SK-N-MC (cell line): ENCODE data around the gene LGALS16.

Experiments
- DNase-seq: peaks from one replicate; pipeline ENCODE4 v3.0.0-alpha.2; 2011; ENCODE audit warnings: low read depth, low spot score
- H3K27ac ChIP-seq: fragments of 200-600 bp; sonication (generic); 2 replicates; pipeline ENCODE4 v1.5.1; 2016; ENCODE audit warnings: mixed run types
- H3K36me3 ChIP-seq: fragments of 200-600 bp; sonication (generic); 2 replicates; pipeline ENCODE4 v1.6.1; 2017; ENCODE audit warnings: antibody characterized with exemption, low read length, mixed read lengths; ENCODE audit not compliant: insufficient read depth
- H3K4me3 ChIP-seq: fragments of 200-600 bp; sonication (generic); 2 replicates; pipeline ENCODE4 v1.5.1; 2016
- H3K9ac ChIP-seq: fragments of 200-600 bp; sonication (generic); 2 replicates; pipeline ENCODE4 v1.8.0; 2017; ENCODE audit warnings: mixed run types, mixed read lengths; ENCODE audit not compliant: insufficient read length
- H3K9me3 ChIP-seq: fragments of 200-600 bp; sonication (generic); 2 replicates; pipeline ENCODE4 v1.6.1; 2017; ENCODE audit warnings: low read depth, mild to moderate bottlenecking, antibody characterized with exemption, low read length, moderate library complexity, mixed read lengths
- EZH2 ChIP-seq: fragments of 200-600 bp; sonication (generic); IDR thresholded peaks from one replicate; pipeline ENCODE4 v1.6.1; 2017; ENCODE audit warnings: antibody characterized with exemption
- FOXP2 ChIP-seq: optimal IDR thresholded peaks from 2 replicates; pipeline ENCODE3; 2011; ENCODE audit warnings: mild to moderate bottlenecking, moderate library complexity; ENCODE audit not compliant: insufficient read depth; ENCODE audit errors: extremely low read length, control extremely low read depth
- POLR2AphosphoS5 ChIP-seq: IDR thresholded peaks from 2 replicates; pipeline ENCODE4 v1.6.1; 2012; ENCODE audit warnings: mild to moderate bottlenecking, low read depth, low read length, borderline replicate concordance

LGALS16 gene

GRCh38 chr19:39704181-39705044 lies 48.7 kb downstream of the LGALS16 start, which contains the start of gene LGALS14:
Gene LGALS14 (plus strand): TSS chr19:39704481. CDS start chr19:39704529, 48 bp downstream.
- Histone ChIP-seq H3K9me3 (no peaks in the 10 kb centered on the region), H3K9ac (no peak within 1 kb of the TSS), H3K4me3 (no peak within 1 kb of the TSS), H3K27ac (no peak within 1 kb of the TSS), H3K36me3 (no peaks in the 10 kb centered on the region)
- no peak for DNase-seq
- TF ChIP-seq POLR2AphosphoS5 (no peak), EZH2 (no peak), FOXP2 (no peak)

GRCh38 chr19:39705578-39706188 lies 50.0 kb downstream of the LGALS16 start:
- Histone ChIP-seq H3K9ac (no peak overlapping the region), H3K4me3 (no peak overlapping the region), H3K36me3 (no peaks in the 10 kb centered on the region), H3K27ac (no peak overlapping the region), H3K9me3 (no peaks in the 10 kb centered on the region)
- no peak for TF ChIP-seq FOXP2
- no peak for TF ChIP-seq POLR2AphosphoS5
- no peak for TF ChIP-seq EZH2
- no peak for DNase-seq

GRCh38 chr19:39708594-39708993 lies 52.9 kb downstream of the LGALS16 start:
- H3K9me3 ChIP-seq = no peaks in the 10 kb centered on the region
- no peak for DNase-seq
- no peak overlapping the region for H3K27ac ChIP-seq

GRCh38 chr19:39709026-39709872 lies 53.5 kb downstream of the LGALS16 start:
- Histone ChIP-seq H3K27ac (no peak overlapping the region), H3K4me3 (no peak overlapping the region), H3K9me3 (no peaks in the 10 kb centered on the region), H3K9ac (no peak overlapping the region), H3K36me3 (no peaks in the 10 kb centered on the region)
- no peak for DNase-seq
- no peak for TF ChIP-seq POLR2AphosphoS5
- TF ChIP-seq FOXP2 = no peak

More at GRCh38 chr19:39708594-39708993, 52.9 kb downstream of the LGALS16 start:
- Histone ChIP-seq H3K9ac (no peak overlapping the region), H3K36me3 (no peaks in the 10 kb centered on the region), H3K4me3 (no peak overlapping the region)
- no peak for TF ChIP-seq FOXP2
- no peak for TF ChIP-seq EZH2
- no peak for TF ChIP-seq POLR2AphosphoS5
